Measurements from ENCODE around the gene KDF1.

- TF ChIP-seq CTCF (IDR thresholded peaks at IDR 0.05; ENCODE audit: insufficient read depth, low read length, poor library complexity, severe bottlenecking), result no peak
- no peak for TF ChIP-seq EZH2phosphoT487 (conservative IDR thresholded peaks at IDR 0.05; ENCODE audit: low read length)
Observed at GRCh38 chr1:26983863-26984262, 23.6 kb upstream of the KDF1 start.
